Measurements from ENCODE around the gene FBXO7. TPM values are rescaled to one million over a fixed set of nuclear protein-coding genes. Genes with fewer than 3 reads are reported as not detected.

The FBXO7 gene
- total RNA-seq, 4 donors from 2014 or later, result 73.4 to 95.1 (median 87.3) TPM

GRCh38 chr22:32511776-32512175 is 37.2 kb downstream of the FBXO7 start:
- Histone ChIP-seq H3K4me3 (no peak overlapping the region), H3K27me3 (no peaks in the 10 kb centered on the region), H3K36me3 (no peaks in the 10 kb centered on the region), H3K9me3 (peaks cover 0 to 2% (median 0%) of the 10 kb centered on the region in 3 donors), H3K4me1 (no peaks in the 10 kb centered on the region), H3K27ac (no peak overlapping the region)
- ATAC-seq, result no peak
- WGBS, 2 donors (ENCODE audit: low coverage in 1 of 2), result 100% methylated on average over 2 of the region's 2 CpGs; no CpG with 5 or more reads in 1 of the 2 donors
- no peak for TF ChIP-seq CTCF (IDR thresholded peaks at IDR 0.05)

DNA sequence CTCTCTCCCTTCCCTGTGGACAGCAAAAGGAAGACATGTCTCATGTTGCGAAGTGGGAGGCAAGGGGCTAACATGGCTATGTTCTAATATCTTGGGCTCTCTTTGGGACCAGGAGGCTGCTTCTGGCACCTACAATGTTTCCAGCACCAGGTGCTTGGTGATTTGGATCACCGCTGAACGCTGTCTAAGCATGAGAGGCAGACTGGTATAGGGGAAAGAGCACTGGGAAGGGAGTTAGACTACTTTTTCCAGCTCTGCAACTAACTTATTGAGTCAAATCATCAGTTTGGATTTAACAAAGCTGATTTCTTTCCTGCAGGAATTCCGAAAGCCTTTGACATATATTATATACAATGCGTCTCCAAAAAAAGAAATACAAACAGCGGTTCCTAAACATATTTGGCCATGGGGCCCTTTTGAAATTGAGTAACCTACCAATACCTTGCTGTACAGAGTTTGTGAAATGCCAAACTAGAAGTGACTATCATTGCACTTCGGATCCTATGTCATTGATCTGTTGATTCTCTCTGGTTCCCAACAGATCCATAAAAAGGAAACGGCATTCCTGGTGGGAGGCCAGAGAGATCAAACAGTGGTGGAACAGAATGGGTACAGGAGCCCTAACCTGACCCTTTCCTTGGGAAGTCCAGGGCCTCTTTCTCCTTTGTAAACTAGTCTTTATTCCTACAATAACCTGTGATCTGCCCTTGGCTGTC is 37.8 kb downstream of the FBXO7 start:
- WGBS, 2 donors (ENCODE audit: low coverage in 1 of 2), result 94 to 97% methylated on average over 5 to 8 of the region's 8 CpGs
- Histone ChIP-seq H3K9me3 (peaks cover 0 to 9% (median 0%) of the 10 kb centered on the region in 3 donors), H3K27me3 (no peaks in the 10 kb centered on the region), H3K36me3 (peaks cover 0 to 4% of the 10 kb centered on the region in 2 donors), H3K4me3 (no peak overlapping the region), H3K4me1 (no peaks in the 10 kb centered on the region), H3K27ac (no peak overlapping the region)
- ATAC-seq, result no peak
- no peak for TF ChIP-seq CTCF (IDR thresholded peaks at IDR 0.05)
- TF ChIP-seq EP300 (IDR thresholded peaks at IDR 0.05), result no peak
- TF ChIP-seq POLR2AphosphoS5 (IDR thresholded peaks at IDR 0.05), result no peak
- TF ChIP-seq POLR2A (IDR thresholded peaks at IDR 0.05), result no peak

DNA sequence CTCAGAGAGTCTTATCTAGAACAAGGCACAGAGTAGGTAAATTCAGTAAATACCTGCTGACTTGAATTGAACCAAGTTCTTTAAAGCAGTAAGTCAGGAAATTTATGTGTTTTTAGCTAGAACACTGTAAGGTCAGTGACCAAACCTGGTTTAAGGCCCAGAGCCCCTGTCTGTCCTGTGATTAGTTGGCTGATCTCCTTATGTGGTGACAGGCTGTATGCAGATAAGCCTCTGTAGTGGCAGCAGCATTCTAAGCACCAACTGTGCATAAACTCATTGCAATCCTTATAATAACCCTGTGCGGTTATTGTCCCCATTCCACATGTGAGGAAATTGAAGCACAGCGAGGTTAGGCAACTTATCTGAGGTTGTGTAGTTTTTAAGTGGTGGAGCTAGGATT is 40.5 kb downstream of the FBXO7 start:
- Histone ChIP-seq H3K27me3 (no peaks in the 10 kb centered on the region), H3K9me3 (peaks cover 0 to 23% (median 0%) of the 10 kb centered on the region in 3 donors), H3K27ac (no peak overlapping the region), H3K36me3 (peaks cover 0 to 12% of the 10 kb centered on the region in 2 donors), H3K4me1 (no peaks in the 10 kb centered on the region), H3K4me3 (no peak overlapping the region)
- no peak for TF ChIP-seq POLR2A (IDR thresholded peaks at IDR 0.05)
- 94% methylated on average over 2 of the region's 2 CpGs; no CpG with 5 or more reads in 1 of the 2 donors for WGBS, 2 donors (ENCODE audit: low coverage in 1 of 2)
- no peak for ATAC-seq

GRCh38 chr22:32517488-32517887 is 42.9 kb downstream of the FBXO7 start:
- no peak for ATAC-seq
- peaks cover 0 to 12% of the 10 kb centered on the region in 2 donors for H3K36me3 ChIP-seq
- WGBS, 2 donors (ENCODE audit: low coverage in 1 of 2), result 86 to 100% methylated on average over 1 to 3 of the region's 3 CpGs

GRCh38 chr22:32517921-32518320 is 43.3 kb downstream of the FBXO7 start:
- Histone ChIP-seq H3K36me3 (peaks cover 0 to 12% of the 10 kb centered on the region in 2 donors), H3K4me3 (no peak overlapping the region), H3K4me1 (no peaks in the 10 kb centered on the region), H3K27me3 (no peaks in the 10 kb centered on the region), H3K9me3 (peaks cover 0 to 23% (median 0%) of the 10 kb centered on the region in 3 donors), H3K27ac (no peak overlapping the region)
- WGBS, 2 donors (ENCODE audit: low coverage in 1 of 2), result 75 to 80% methylated on average over 1 of the region's 8 CpGs
- no peak for TF ChIP-seq POLR2A (IDR thresholded peaks at IDR 0.05)
- no peak for TF ChIP-seq POLR2AphosphoS5 (IDR thresholded peaks at IDR 0.05)
- no peak for TF ChIP-seq CTCF (IDR thresholded peaks at IDR 0.05)
- TF ChIP-seq EP300 (IDR thresholded peaks at IDR 0.05), result no peak
- ATAC-seq, result no peak

More at GRCh38 chr22:32517488-32517887, 42.9 kb downstream of the FBXO7 start:
- Histone ChIP-seq H3K4me1 (no peaks in the 10 kb centered on the region), H3K4me3 (no peak overlapping the region), H3K27ac (no peak overlapping the region), H3K9me3 (peaks cover 0 to 23% (median 0%) of the 10 kb centered on the region in 3 donors), H3K27me3 (no peaks in the 10 kb centered on the region)
- TF ChIP-seq POLR2AphosphoS5 (IDR thresholded peaks at IDR 0.05) (no peak), EP300 (IDR thresholded peaks at IDR 0.05) (no peak), CTCF (IDR thresholded peaks at IDR 0.05) (no peak), POLR2A (IDR thresholded peaks at IDR 0.05) (no peak)

Data from gastroesophageal sphincter (tissue), 4 donors.